ENCODE measurements around the gene PHEX. TPM values are rescaled to one million over a fixed set of nuclear protein-coding genes. Genes with fewer than 3 reads are reported as not detected.

Gene PHEX
- total RNA-seq, 1 donor from 2014 or later = 14.3 TPM

GRCh38 chrX:22117633-22118032 is 85.5 kb downstream of the PHEX start:
- DNase-seq (ENCODE audit: low spot score) = no peak
- intact Hi-C loops (cut with micrococcal nuclease) = loop anchor here (2.0 kb wide), 1 partner anchor 51 kb away; no protein-coding TSS in a partner anchor
- Mint-ChIP-seq H3K9me3 (no peaks in the 10 kb centered on the region), H3K27me3 (ENCODE audit: insufficient read depth) (no peaks in the 10 kb centered on the region), H3K4me3 (no peak overlapping the region), H3K4me1 (ENCODE audit: low read depth) (peaks cover 6% of the 10 kb centered on the region), H3K36me3 (ENCODE audit: low read depth) (no peaks in the 10 kb centered on the region), H3K27ac (no peak overlapping the region)

- peaks cover 6% of the 10 kb centered on the region for H3K4me1 Mint-ChIP-seq (ENCODE audit: low read depth)
- intact Hi-C loops (cut with micrococcal nuclease) = loop anchor here (2.0 kb wide), 1 partner anchor 51 kb away; no protein-coding TSS in a partner anchor
These were observed 86.2 kb downstream of the PHEX start for GRCh38 chrX:22118161-22118830.

GRCh38 chrX:22121161-22121560 is 89.0 kb downstream of the PHEX start:
- no peak for DNase-seq (ENCODE audit: low spot score)
- Mint-ChIP-seq H3K9me3 (no peaks in the 10 kb centered on the region), H3K4me3 (no peak overlapping the region), H3K4me1 (ENCODE audit: low read depth) (peaks cover 6% of the 10 kb centered on the region), H3K36me3 (ENCODE audit: low read depth) (no peaks in the 10 kb centered on the region), H3K27ac (no peak overlapping the region), H3K27me3 (ENCODE audit: insufficient read depth) (no peaks in the 10 kb centered on the region)
- intact Hi-C loops (cut with micrococcal nuclease) = no loop called here

More at GRCh38 chrX:22118161-22118830, 86.2 kb downstream of the PHEX start:
- H3K9me3 Mint-ChIP-seq = no peaks in the 10 kb centered on the region
- peak overlapping the region; percentile 84 for H3K27ac Mint-ChIP-seq
- H3K4me3 Mint-ChIP-seq = no peak overlapping the region
- H3K27me3 Mint-ChIP-seq (ENCODE audit: insufficient read depth) = no peaks in the 10 kb centered on the region
- H3K36me3 Mint-ChIP-seq (ENCODE audit: low read depth) = no peaks in the 10 kb centered on the region
- no peak for DNase-seq (ENCODE audit: low spot score)

DNA sequence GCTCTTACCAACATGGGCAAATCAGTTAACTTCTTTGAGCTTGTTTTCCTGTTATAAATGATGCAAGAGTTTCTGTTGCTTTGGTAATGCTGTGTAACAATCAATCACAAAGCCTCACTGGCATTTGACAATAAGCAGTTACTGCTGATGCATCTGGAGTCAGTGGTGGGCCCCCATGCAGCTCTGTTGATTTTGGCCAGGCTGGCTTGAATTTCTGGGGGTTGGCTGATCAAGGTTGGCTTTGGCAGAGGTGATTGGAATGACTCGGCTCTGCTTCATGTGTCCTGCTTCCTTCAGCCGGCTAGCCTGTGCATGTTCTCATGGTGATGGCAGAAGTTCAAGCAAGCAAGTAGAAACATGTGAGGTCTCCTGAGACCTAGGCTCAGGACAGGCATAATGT is 90.4 kb downstream of the PHEX start:
- intact Hi-C loops (cut with micrococcal nuclease) = no loop called here
- Mint-ChIP-seq H3K27ac (no peak overlapping the region), H3K4me1 (ENCODE audit: low read depth) (peaks cover 6% of the 10 kb centered on the region)

GRCh38 chrX:22124098-22124497 is 92.0 kb downstream of the PHEX start:
- no peaks in the 10 kb centered on the region for H3K36me3 Mint-ChIP-seq (ENCODE audit: low read depth)
- H3K9me3 Mint-ChIP-seq = no peaks in the 10 kb centered on the region
- no peak for DNase-seq (ENCODE audit: low spot score)
- H3K4me3 Mint-ChIP-seq = no peak overlapping the region
- H3K4me1 Mint-ChIP-seq (ENCODE audit: low read depth) = no peaks in the 10 kb centered on the region
- H3K27ac Mint-ChIP-seq = no peak overlapping the region
- no peaks in the 10 kb centered on the region for H3K27me3 Mint-ChIP-seq (ENCODE audit: insufficient read depth)
- intact Hi-C loops (cut with micrococcal nuclease) = no loop called here

More for the DNA sequence above, 90.4 kb downstream of the PHEX start:
- no peak for DNase-seq (ENCODE audit: low spot score)
- H3K36me3 Mint-ChIP-seq (ENCODE audit: low read depth) = no peaks in the 10 kb centered on the region
- no peak overlapping the region for H3K4me3 Mint-ChIP-seq
- no peaks in the 10 kb centered on the region for H3K9me3 Mint-ChIP-seq
- no peaks in the 10 kb centered on the region for H3K27me3 Mint-ChIP-seq (ENCODE audit: insufficient read depth)

DNA sequence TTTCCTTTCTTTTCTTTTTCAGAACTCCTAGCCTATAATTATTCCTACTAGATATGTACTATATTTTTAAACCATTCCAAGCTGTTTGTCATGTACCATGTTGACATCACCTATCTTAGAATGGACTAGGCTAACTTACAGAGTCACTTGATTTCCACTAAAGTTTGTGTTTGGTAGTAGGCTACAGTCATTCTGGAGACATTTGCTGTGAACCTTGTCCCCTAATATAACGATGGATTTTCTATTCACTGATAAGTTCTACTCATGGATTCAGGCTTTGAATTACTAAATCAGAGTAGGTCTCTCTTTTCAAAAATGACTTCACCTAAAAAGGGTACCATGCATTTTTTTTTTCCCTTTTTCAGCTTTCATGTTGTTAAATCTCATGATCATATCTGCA is 93.4 kb downstream of the PHEX start:
- intact Hi-C loops (cut with micrococcal nuclease) = no loop called here
- Mint-ChIP-seq H3K4me1 (ENCODE audit: low read depth) (no peaks in the 10 kb centered on the region), H3K9me3 (no peaks in the 10 kb centered on the region), H3K27ac (no peak overlapping the region), H3K27me3 (ENCODE audit: insufficient read depth) (no peaks in the 10 kb centered on the region), H3K36me3 (ENCODE audit: low read depth) (no peaks in the 10 kb centered on the region), H3K4me3 (no peak overlapping the region)
- DNase-seq (ENCODE audit: low spot score) = no peak

- no peak overlapping the region for H3K27ac Mint-ChIP-seq
- no peak for DNase-seq (ENCODE audit: low spot score)
- intact Hi-C loops (cut with micrococcal nuclease) = no loop called here
- no peaks in the 10 kb centered on the region for H3K27me3 Mint-ChIP-seq (ENCODE audit: insufficient read depth)
- H3K36me3 Mint-ChIP-seq (ENCODE audit: low read depth) = no peaks in the 10 kb centered on the region
- no peak overlapping the region for H3K4me3 Mint-ChIP-seq
- H3K4me1 Mint-ChIP-seq (ENCODE audit: low read depth) = no peaks in the 10 kb centered on the region
- H3K9me3 Mint-ChIP-seq = no peaks in the 10 kb centered on the region
These were observed 94.2 kb downstream of the PHEX start for GRCh38 chrX:22126327-22126726.

GRCh38 chrX:22128961-22129360 is 96.8 kb downstream of the PHEX start:
- Mint-ChIP-seq H3K27ac (no peak overlapping the region), H3K36me3 (ENCODE audit: low read depth) (no peaks in the 10 kb centered on the region), H3K27me3 (ENCODE audit: insufficient read depth) (no peaks in the 10 kb centered on the region), H3K4me3 (no peak overlapping the region), H3K9me3 (no peaks in the 10 kb centered on the region), H3K4me1 (ENCODE audit: low read depth) (no peaks in the 10 kb centered on the region)
- intact Hi-C loops (cut with micrococcal nuclease) = no loop called here
- DNase-seq (ENCODE audit: low spot score) = no peak

DNA sequence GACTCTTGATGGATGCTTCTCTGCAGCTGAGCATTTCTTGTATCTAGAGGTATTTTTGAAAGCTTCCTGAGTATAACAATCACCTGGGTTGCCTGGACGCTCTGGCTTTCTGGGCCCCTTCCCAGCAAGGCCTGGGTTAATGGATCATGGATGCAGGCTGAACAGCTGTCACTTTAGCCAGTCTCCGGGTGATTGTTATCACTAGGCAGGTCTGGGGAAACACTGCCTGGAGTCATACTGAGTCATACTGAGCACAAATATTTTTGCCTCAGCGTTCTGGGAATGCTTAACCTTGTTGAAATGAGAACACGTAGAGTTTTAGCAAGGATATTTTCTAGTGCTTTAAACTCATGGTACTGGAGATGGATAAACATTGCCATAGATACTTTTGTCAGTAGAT is 102.6 kb downstream of the PHEX start:
- Mint-ChIP-seq H3K4me1 (ENCODE audit: low read depth) (peaks cover 21% of the 10 kb centered on the region), H3K27ac (no peak overlapping the region), H3K36me3 (ENCODE audit: low read depth) (no peaks in the 10 kb centered on the region), H3K27me3 (ENCODE audit: insufficient read depth) (no peaks in the 10 kb centered on the region), H3K9me3 (no peaks in the 10 kb centered on the region), H3K4me3 (no peak overlapping the region)
- no peak for DNase-seq (ENCODE audit: low spot score)
- intact Hi-C loops (cut with micrococcal nuclease) = no loop called here

DNA sequence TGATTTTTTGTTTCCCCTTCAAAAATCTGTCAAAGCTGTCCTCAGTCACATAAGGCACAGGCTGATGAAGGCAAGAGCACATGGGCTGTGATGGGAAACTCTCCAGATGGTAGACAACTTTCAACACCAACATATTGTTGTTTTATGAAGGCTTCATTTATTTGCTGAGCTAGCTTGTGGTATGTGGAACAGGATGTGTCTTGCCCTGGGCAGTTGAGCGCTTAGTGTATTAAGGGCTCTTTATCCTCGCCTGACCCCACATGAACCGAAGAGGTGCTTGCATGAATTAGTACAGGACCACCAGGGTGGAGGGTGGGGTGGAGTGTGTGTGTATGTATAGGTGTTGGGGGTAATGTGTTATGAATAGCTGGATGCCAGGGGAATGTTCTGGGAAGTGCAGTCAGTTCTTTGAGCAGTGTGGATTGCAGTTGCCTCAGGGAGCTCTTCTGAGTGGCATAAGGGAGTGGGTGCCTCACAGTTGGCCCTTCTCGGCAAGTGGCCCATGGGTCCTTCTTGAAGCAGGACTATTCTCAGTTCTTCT is 103.1 kb downstream of the PHEX start:
- Mint-ChIP-seq H3K9me3 (no peaks in the 10 kb centered on the region), H3K4me1 (ENCODE audit: low read depth) (peaks cover 21% of the 10 kb centered on the region), H3K4me3 (no peak overlapping the region), H3K27me3 (ENCODE audit: insufficient read depth) (no peaks in the 10 kb centered on the region), H3K27ac (no peak overlapping the region), H3K36me3 (ENCODE audit: low read depth) (no peaks in the 10 kb centered on the region)
- intact Hi-C loops (cut with micrococcal nuclease) = no loop called here
- no peak for DNase-seq (ENCODE audit: low spot score)

GRCh38 chrX:22135994-22136684 is 104.0 kb downstream of the PHEX start:
- Mint-ChIP-seq H3K4me3 (no peak overlapping the region), H3K27me3 (ENCODE audit: insufficient read depth) (no peaks in the 10 kb centered on the region), H3K36me3 (ENCODE audit: low read depth) (no peaks in the 10 kb centered on the region), H3K9me3 (no peaks in the 10 kb centered on the region), H3K27ac (peak overlapping the region; percentile 33), H3K4me1 (ENCODE audit: low read depth) (peaks cover 21% of the 10 kb centered on the region)
- intact Hi-C loops (cut with micrococcal nuclease) = loop anchor here (1.0 to 2.0 kb wide), 3 partner anchors 57 to 612 kb away; no protein-coding TSS in a partner anchor
- no peak for DNase-seq (ENCODE audit: low spot score)

DNA sequence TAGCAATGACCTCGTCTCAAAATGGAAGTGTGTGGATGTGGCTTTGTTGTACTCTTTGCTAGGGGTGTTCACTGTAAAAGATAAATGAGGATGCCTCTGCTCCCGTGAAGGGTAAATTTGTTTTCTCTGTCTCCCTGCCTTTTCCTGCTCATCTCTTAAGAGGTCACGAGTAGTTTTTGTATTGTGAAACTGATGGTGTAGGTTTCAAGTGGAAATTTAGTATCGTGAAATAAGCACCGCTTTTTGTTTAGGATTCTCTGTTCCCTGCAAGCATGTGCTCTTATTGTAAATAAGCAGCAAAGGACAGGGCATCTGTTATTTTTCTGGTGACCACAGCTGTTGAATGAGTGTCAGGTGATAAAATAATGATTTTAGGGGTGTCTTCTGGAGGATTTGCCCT is 104.6 kb downstream of the PHEX start:
- H3K36me3 Mint-ChIP-seq (ENCODE audit: low read depth) = no peaks in the 10 kb centered on the region
- no peak overlapping the region for H3K4me3 Mint-ChIP-seq
- peaks cover 21% of the 10 kb centered on the region for H3K4me1 Mint-ChIP-seq (ENCODE audit: low read depth)
- no peaks in the 10 kb centered on the region for H3K9me3 Mint-ChIP-seq
- H3K27me3 Mint-ChIP-seq (ENCODE audit: insufficient read depth) = no peaks in the 10 kb centered on the region
- no peak overlapping the region for H3K27ac Mint-ChIP-seq
- intact Hi-C loops (cut with micrococcal nuclease) = loop anchor here (1.0 to 2.0 kb wide), 3 partner anchors 56 to 612 kb away; no protein-coding TSS in a partner anchor
- no peak for DNase-seq (ENCODE audit: low spot score)

DNA sequence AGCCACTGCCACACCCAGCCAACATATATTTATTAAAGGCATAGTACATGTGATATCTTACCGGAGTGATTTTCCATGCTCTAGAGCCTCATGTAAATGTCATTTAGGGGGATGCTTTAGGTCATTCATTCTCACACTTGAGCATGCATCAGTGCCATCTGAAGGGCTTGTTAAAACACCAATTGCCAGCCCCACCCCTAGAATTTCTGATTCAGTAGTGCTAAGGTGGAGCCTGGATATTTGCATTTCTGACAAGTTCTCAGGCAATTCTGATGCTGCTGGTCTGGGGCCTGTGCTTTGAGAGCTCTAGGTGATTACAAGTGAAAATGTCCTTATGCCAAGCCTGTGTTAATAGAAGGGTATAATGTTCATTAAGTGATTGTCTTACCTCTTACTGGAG is 107.7 kb downstream of the PHEX start:
- H3K4me3 Mint-ChIP-seq = no peak overlapping the region
- no peak for DNase-seq (ENCODE audit: low spot score)
- H3K27ac Mint-ChIP-seq = no peak overlapping the region
- peaks cover 1% of the 10 kb centered on the region for H3K36me3 Mint-ChIP-seq (ENCODE audit: low read depth)
- no peaks in the 10 kb centered on the region for H3K9me3 Mint-ChIP-seq
- no peaks in the 10 kb centered on the region for H3K27me3 Mint-ChIP-seq (ENCODE audit: insufficient read depth)
- H3K4me1 Mint-ChIP-seq (ENCODE audit: low read depth) = peaks cover 20% of the 10 kb centered on the region
- intact Hi-C loops (cut with micrococcal nuclease) = no loop called here

Data from activated T-helper 1 cell treated with anti-CD3 and anti-CD28 coated beads, Interleukin-12 subunit alpha, Interleukin-12 subunit beta, Interleukin-2, Interleukin-4 antibody, amounts not matched to agents 30 ng/mL and 10 ng/mL and 1 ng/mL, durations not matched to agents 14 hours and 24 hours and 36 hours (primary cell).